HEK293 (cell line): Measurements from ENCODE around the gene FOXF1.

ENCODE experiments used
- CTCF ChIA-PET: fragments of 350-600 bp; formaldehyde crosslinking; extraction: SDS; loops from one replicate; lab custom pipeline; 2021; ENCODE audit warnings: antibody characterized with exemption; lab: Yijun Ruan, JAX
- POLR2A ChIA-PET: fragments of 300-600 bp; formaldehyde crosslinking; extraction: SDS; loops from one replicate; lab custom pipeline; 2020; ENCODE audit warnings: antibody characterized with exemption, inconsistent platforms; lab: Yijun Ruan, JAX
- H3K27ac ChIP-seq: fragments of 200-500 bp; sonication (Bioruptor generic); 2 replicates; pipeline ENCODE4 v1.5.1; 2014; ENCODE audit warnings: low read depth, low read length, control low read depth, inconsistent platforms; ENCODE audit errors: extremely low read depth
- H3K36me3 ChIP-seq, 2 experiments: fragments of 200-500 bp in 1 of 2; sonication (Bioruptor generic) in 1 of 2; 1 replicate in 1 of 2; 2 replicates in 1 of 2; pipeline ENCODE4 v1.5.1; 2014 to 2017; ENCODE audit warnings: inconsistent platforms in 2 of 2, low read length in 2 of 2; ENCODE audit not compliant: control insufficient read depth in 2 of 2, insufficient read depth in 1 of 2
- H3K4me1 ChIP-seq: fragments of 200-500 bp; sonication (Bioruptor generic); 2 replicates; pipeline ENCODE4 v1.5.1; 2014; ENCODE audit warnings: mild to moderate bottlenecking, low read length, inconsistent platforms; ENCODE audit not compliant: control insufficient read depth, insufficient read depth
- H3K4me3 ChIP-seq: 2 replicates; pipeline ENCODE4 v1.5.1; 2011; ENCODE audit warnings: low read depth, mild to moderate bottlenecking, control low read depth, low read length, moderate library complexity
- H3K9me3 ChIP-seq: fragments of 200-500 bp; sonication (Bioruptor generic); 2 replicates; pipeline ENCODE4 v1.5.1; 2014; ENCODE audit warnings: low read depth, low read length, inconsistent platforms; ENCODE audit not compliant: control insufficient read depth, insufficient read depth
- GLI4 ChIP-seq: fragments of 450-650 bp; formaldehyde crosslinking; IDR thresholded peaks from 2 replicates; pipeline ENCODE4 v1.5.1; 2016; ENCODE audit warnings: missing biosample characterization, missing genetic modification characterization
- IKZF3 ChIP-seq: fragments of 450-650 bp; IDR thresholded peaks from 2 replicates; pipeline ENCODE4 v1.5.0; 2018; ENCODE audit warnings: missing biosample characterization, mild to moderate bottlenecking, missing genetic modification characterization, moderate library complexity
- KLF9 ChIP-seq: fragments of 450-650 bp; formaldehyde crosslinking; IDR thresholded peaks from 2 replicates; pipeline ENCODE4 v1.5.1; 2016; ENCODE audit warnings: missing biosample characterization, missing genetic modification characterization, low read depth
- OVOL3 ChIP-seq: fragments of 450-650 bp; formaldehyde crosslinking; IDR thresholded peaks from 2 replicates; pipeline ENCODE4 v1.5.1; 2016; ENCODE audit warnings: missing biosample characterization, missing genetic modification characterization
- RBAK ChIP-seq: fragments of 450-650 bp; formaldehyde crosslinking; IDR thresholded peaks from 2 replicates; pipeline ENCODE4 v1.5.1; 2016; ENCODE audit warnings: missing biosample characterization, missing genetic modification characterization
- SCRT2 ChIP-seq: fragments of 450-650 bp; formaldehyde crosslinking; IDR thresholded peaks from 2 replicates; pipeline ENCODE4 v1.5.1; 2016; ENCODE audit warnings: missing biosample characterization, missing genetic modification characterization
- ZBTB1 ChIP-seq: fragments of 450-650 bp; formaldehyde crosslinking; IDR thresholded peaks from 2 replicates; pipeline ENCODE4 v1.5.1; 2016; ENCODE audit warnings: missing biosample characterization, missing genetic modification characterization
- ZBTB20 ChIP-seq: fragments of 450-650 bp; formaldehyde crosslinking; IDR thresholded peaks from 2 replicates; pipeline ENCODE4 v1.5.1; 2016; ENCODE audit warnings: missing biosample characterization, missing genetic modification characterization
- ZFHX2 ChIP-seq: fragments of 450-650 bp; formaldehyde crosslinking; conservative IDR thresholded peaks from 2 replicates; pipeline ENCODE4 v1.5.1; 2016; ENCODE audit warnings: missing biosample characterization, missing genetic modification characterization
- ZNF114 ChIP-seq: fragments of 450-650 bp; formaldehyde crosslinking; IDR thresholded peaks from 2 replicates; pipeline ENCODE4 v1.5.0; 2017; ENCODE audit warnings: missing biosample characterization, missing genetic modification characterization
- ZNF121 ChIP-seq: fragments of 450-650 bp; formaldehyde crosslinking; IDR thresholded peaks from 2 replicates; pipeline ENCODE4 v1.5.1; 2016; ENCODE audit warnings: missing biosample characterization, missing genetic modification characterization
- ZNF155 ChIP-seq: fragments of 450-650 bp; formaldehyde crosslinking; IDR thresholded peaks from 2 replicates; pipeline ENCODE4 v1.5.1; 2016; ENCODE audit warnings: missing biosample characterization, missing genetic modification characterization
- ZNF174 ChIP-seq: fragments of 450-650 bp; formaldehyde crosslinking; IDR thresholded peaks from 2 replicates; pipeline ENCODE4 v1.5.0; 2017; ENCODE audit warnings: missing biosample characterization, mild to moderate bottlenecking, missing genetic modification characterization
- ZNF223 ChIP-seq: fragments of 450-650 bp; formaldehyde crosslinking; IDR thresholded peaks from 2 replicates; pipeline ENCODE4 v1.5.1; 2016; ENCODE audit warnings: missing biosample characterization, missing genetic modification characterization
- ZNF335 ChIP-seq: fragments of 450-650 bp; formaldehyde crosslinking; conservative IDR thresholded peaks from 2 replicates; pipeline ENCODE4 v1.5.1; 2016; ENCODE audit warnings: missing biosample characterization, missing genetic modification characterization
- ZNF404 ChIP-seq: fragments of 450-650 bp; formaldehyde crosslinking; IDR thresholded peaks from 2 replicates; pipeline ENCODE4 v1.5.1; 2017; ENCODE audit warnings: missing biosample characterization, missing genetic modification characterization
- ZNF501 ChIP-seq: fragments of 450-650 bp; formaldehyde crosslinking; IDR thresholded peaks from 2 replicates; pipeline ENCODE4 v1.5.1; 2016; ENCODE audit warnings: missing biosample characterization, missing genetic modification characterization
- ZNF549 ChIP-seq: fragments of 450-650 bp; IDR thresholded peaks from 2 replicates; pipeline ENCODE4 v1.5.1; 2018; ENCODE audit warnings: missing biosample characterization, missing genetic modification characterization, mild to moderate bottlenecking, inconsistent platforms, moderate library complexity
- ZNF558 ChIP-seq: fragments of 450-650 bp; formaldehyde crosslinking; IDR thresholded peaks from 2 replicates; pipeline ENCODE4 v1.5.1; 2016; ENCODE audit warnings: missing biosample characterization, missing genetic modification characterization
- ZNF571 ChIP-seq: fragments of 450-650 bp; formaldehyde crosslinking; IDR thresholded peaks from 2 replicates; pipeline ENCODE4 v1.5.0; 2017; ENCODE audit warnings: missing biosample characterization, missing genetic modification characterization
- ZNF596 ChIP-seq: fragments of 450-650 bp; IDR thresholded peaks from 2 replicates; pipeline ENCODE4 v1.5.0; 2018; ENCODE audit warnings: missing biosample characterization, mild to moderate bottlenecking, missing genetic modification characterization, moderate library complexity
- ZNF600 ChIP-seq: fragments of 450-650 bp; formaldehyde crosslinking; IDR thresholded peaks from 2 replicates; pipeline ENCODE4 v1.5.1; 2016; ENCODE audit warnings: missing biosample characterization, missing genetic modification characterization
- ZNF610 ChIP-seq: fragments of 450-650 bp; formaldehyde crosslinking; IDR thresholded peaks from 2 replicates; pipeline ENCODE4 v1.5.1; 2016; ENCODE audit warnings: missing biosample characterization, missing genetic modification characterization, borderline replicate concordance
- ZNF658 ChIP-seq: fragments of 450-650 bp; formaldehyde crosslinking; IDR thresholded peaks from 2 replicates; pipeline ENCODE4; 2016; ENCODE audit warnings: missing biosample characterization, missing genetic modification characterization
- ZNF660 ChIP-seq: fragments of 450-650 bp; IDR thresholded peaks from 2 replicates; pipeline ENCODE4 v1.5.1; 2018; ENCODE audit warnings: missing biosample characterization, mild to moderate bottlenecking, missing genetic modification characterization
- ZNF707 ChIP-seq: fragments of 450-650 bp; formaldehyde crosslinking; IDR thresholded peaks from 2 replicates; pipeline ENCODE4 v1.5.1; 2016; ENCODE audit warnings: missing biosample characterization, missing genetic modification characterization
- ZNF792 ChIP-seq: fragments of 450-650 bp; formaldehyde crosslinking; IDR thresholded peaks from 2 replicates; pipeline ENCODE4 v1.5.1; 2016; ENCODE audit warnings: missing biosample characterization, missing genetic modification characterization
- ZNF843 ChIP-seq: fragments of 450-650 bp; formaldehyde crosslinking; IDR thresholded peaks from 2 replicates; pipeline ENCODE4 v1.5.1; 2016; ENCODE audit warnings: missing biosample characterization, missing genetic modification characterization
- TF ChIP-seq, protein P1 (sequence below): sonication (generic); formaldehyde crosslinking; IDR thresholded peaks from 2 replicates; pipeline ENCODE4 v1.8.1; 2022; ENCODE audit warnings: mild to moderate bottlenecking, moderate library complexity, missing genetic modification reagents
- TF ChIP-seq, protein P2 (sequence below): fragments of 450-650 bp; formaldehyde crosslinking; IDR thresholded peaks from 2 replicates; pipeline ENCODE4 v1.5.1; 2016; ENCODE audit warnings: missing biosample characterization, missing genetic modification characterization
- TF ChIP-seq, protein P3 (sequence below): fragments of 450-650 bp; formaldehyde crosslinking; IDR thresholded peaks from 2 replicates; pipeline ENCODE4 v1.5.1; 2016; ENCODE audit warnings: missing biosample characterization, missing genetic modification characterization
- TF ChIP-seq, protein P4 (sequence below): fragments of 450-650 bp; formaldehyde crosslinking; IDR thresholded peaks from 2 replicates; pipeline ENCODE4 v1.5.1; 2016; ENCODE audit warnings: missing biosample characterization, missing genetic modification characterization, borderline replicate concordance

FOXF1 gene

DNA sequence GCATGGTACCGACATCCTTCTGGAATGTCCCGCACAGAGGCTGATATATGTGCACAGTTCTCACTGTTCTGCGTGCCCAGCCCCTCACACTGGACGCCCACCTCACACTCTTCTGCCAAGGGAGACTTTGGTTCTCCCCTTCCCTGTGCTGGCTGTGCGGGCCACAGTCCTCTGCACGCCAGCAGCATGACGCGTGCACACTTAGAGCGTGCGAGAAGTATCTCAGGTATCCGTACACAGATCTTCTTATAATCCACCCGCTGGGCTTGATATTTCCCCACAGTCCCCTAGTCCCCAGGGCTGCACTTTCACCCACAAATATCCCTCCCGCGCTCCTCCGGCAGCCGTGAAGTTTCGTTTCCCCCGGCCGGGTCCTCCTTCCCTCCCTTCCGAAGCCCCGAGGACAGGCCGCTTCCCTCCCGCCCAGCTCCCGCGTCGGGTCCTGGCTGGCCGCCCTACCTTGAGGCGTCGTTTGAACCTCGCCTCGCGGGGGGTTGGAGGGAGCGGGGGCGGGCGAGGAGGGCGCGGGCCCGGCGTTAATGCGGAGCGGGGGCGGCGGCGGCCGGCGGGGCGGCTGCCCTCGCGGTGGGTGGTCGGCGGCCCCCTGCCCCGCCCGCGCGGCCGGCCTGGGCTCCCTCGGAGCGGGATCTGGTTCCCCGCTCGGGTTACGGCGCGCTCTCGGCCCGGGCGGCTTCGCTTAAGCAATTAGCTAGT is 5.0 kb upstream of the FOXF1 start:
- Histone ChIP-seq H3K27ac (no peak overlapping the region; the same call in 1 of the 2 replicates), H3K4me3 (peak overlapping the region; percentile 12), H3K4me1 (peaks cover 3% of the 10 kb centered on the region), H3K9me3 (no peaks in the 10 kb centered on the region), H3K36me3 (no peaks in the 10 kb centered on the region)
- ChIA-PET POLR2A (no interaction called here), CTCF (no interaction called here)
- TF ChIP-seq ZNF843 (tag by site-specific recombination) (no peak), ZNF223 (no peak), ZNF610 (no peak), ZNF121 (tag by site-specific recombination) (no peak), ZBTB20 (tag by site-specific recombination) (peak; percentile 13; the same call in 1 of the 2 replicates), KLF9 (tag by site-specific recombination) (no peak), ZNF174 (tag by site-specific recombination) (no peak), ZNF660 (tag by site-specific recombination) (no peak), SCRT2 (no peak), ZNF335 (peak; percentile 90), ZBTB1 (no peak), ZNF501 (no peak), IKZF3 (tag by site-specific recombination) (no peak), GLI4 (tag by site-specific recombination) (no peak), RBAK (tag by site-specific recombination) (no peak), ZNF558 (tag by site-specific recombination) (no peak), ZNF549 (tag by site-specific recombination) (no peak), OVOL3 (tag by site-specific recombination) (no peak), ZNF155 (tag by site-specific recombination) (no peak), ZFHX2 (tag by site-specific recombination) (peak; percentile 73), ZNF658 (tag by site-specific recombination) (no peak), ZNF571 (no peak), ZNF404 (tag by site-specific recombination) (no peak), ZNF600 (tag by site-specific recombination) (peak; percentile 56; the same call in 1 of the 2 replicates), ZNF707 (tag by site-specific recombination) (no peak), ZNF792 (no peak), ZNF596 (tag by site-specific recombination) (no peak), ZNF114 (no peak)
- TF ChIP-seq, protein P1, sequence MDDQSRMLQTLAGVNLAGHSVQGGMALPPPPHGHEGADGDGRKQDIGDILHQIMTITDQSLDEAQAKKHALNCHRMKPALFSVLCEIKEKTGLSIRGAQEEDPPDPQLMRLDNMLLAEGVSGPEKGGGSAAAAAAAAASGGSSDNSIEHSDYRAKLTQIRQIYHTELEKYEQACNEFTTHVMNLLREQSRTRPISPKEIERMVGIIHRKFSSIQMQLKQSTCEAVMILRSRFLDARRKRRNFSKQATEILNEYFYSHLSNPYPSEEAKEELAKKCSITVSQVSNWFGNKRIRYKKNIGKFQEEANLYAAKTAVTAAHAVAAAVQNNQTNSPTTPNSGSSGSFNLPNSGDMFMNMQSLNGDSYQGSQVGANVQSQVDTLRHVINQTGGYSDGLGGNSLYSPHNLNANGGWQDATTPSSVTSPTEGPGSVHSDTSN (CRISPR knock-in tag) = no peak
- TF ChIP-seq, protein P2, sequence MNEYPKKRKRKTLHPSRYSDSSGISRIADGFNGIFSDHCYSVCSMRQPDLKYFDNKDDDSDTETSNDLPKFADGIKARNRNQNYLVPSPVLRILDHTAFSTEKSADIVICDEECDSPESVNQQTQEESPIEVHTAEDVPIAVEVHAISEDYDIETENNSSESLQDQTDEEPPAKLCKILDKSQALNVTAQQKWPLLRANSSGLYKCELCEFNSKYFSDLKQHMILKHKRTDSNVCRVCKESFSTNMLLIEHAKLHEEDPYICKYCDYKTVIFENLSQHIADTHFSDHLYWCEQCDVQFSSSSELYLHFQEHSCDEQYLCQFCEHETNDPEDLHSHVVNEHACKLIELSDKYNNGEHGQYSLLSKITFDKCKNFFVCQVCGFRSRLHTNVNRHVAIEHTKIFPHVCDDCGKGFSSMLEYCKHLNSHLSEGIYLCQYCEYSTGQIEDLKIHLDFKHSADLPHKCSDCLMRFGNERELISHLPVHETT (tag by site-specific recombination) = no peak
- TF ChIP-seq, protein P3, sequence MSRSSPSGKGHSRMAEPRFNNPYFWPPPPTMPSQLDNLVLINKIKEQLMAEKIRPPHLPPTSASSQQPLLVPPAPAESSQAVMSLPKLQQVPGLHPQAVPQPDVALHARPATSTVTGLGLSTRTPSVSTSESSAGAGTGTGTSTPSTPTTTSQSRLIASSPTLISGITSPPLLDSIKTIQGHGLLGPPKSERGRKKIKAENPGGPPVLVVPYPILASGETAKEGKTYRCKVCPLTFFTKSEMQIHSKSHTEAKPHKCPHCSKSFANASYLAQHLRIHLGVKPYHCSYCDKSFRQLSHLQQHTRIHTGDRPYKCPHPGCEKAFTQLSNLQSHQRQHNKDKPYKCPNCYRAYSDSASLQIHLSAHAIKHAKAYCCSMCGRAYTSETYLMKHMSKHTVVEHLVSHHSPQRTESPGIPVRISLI = no peak
- TF ChIP-seq, protein P4, sequence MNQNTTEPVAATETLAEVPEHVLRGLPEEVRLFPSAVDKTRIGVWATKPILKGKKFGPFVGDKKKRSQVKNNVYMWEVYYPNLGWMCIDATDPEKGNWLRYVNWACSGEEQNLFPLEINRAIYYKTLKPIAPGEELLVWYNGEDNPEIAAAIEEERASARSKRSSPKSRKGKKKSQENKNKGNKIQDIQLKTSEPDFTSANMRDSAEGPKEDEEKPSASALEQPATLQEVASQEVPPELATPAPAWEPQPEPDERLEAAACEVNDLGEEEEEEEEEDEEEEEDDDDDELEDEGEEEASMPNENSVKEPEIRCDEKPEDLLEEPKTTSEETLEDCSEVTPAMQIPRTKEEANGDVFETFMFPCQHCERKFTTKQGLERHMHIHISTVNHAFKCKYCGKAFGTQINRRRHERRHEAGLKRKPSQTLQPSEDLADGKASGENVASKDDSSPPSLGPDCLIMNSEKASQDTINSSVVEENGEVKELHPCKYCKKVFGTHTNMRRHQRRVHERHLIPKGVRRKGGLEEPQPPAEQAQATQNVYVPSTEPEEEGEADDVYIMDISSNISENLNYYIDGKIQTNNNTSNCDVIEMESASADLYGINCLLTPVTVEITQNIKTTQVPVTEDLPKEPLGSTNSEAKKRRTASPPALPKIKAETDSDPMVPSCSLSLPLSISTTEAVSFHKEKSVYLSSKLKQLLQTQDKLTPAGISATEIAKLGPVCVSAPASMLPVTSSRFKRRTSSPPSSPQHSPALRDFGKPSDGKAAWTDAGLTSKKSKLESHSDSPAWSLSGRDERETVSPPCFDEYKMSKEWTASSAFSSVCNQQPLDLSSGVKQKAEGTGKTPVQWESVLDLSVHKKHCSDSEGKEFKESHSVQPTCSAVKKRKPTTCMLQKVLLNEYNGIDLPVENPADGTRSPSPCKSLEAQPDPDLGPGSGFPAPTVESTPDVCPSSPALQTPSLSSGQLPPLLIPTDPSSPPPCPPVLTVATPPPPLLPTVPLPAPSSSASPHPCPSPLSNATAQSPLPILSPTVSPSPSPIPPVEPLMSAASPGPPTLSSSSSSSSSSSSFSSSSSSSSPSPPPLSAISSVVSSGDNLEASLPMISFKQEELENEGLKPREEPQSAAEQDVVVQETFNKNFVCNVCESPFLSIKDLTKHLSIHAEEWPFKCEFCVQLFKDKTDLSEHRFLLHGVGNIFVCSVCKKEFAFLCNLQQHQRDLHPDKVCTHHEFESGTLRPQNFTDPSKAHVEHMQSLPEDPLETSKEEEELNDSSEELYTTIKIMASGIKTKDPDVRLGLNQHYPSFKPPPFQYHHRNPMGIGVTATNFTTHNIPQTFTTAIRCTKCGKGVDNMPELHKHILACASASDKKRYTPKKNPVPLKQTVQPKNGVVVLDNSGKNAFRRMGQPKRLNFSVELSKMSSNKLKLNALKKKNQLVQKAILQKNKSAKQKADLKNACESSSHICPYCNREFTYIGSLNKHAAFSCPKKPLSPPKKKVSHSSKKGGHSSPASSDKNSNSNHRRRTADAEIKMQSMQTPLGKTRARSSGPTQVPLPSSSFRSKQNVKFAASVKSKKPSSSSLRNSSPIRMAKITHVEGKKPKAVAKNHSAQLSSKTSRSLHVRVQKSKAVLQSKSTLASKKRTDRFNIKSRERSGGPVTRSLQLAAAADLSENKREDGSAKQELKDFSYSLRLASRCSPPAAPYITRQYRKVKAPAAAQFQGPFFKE = no peak
